Measurements from ENCODE around the gene GAS2L2.

DNA sequence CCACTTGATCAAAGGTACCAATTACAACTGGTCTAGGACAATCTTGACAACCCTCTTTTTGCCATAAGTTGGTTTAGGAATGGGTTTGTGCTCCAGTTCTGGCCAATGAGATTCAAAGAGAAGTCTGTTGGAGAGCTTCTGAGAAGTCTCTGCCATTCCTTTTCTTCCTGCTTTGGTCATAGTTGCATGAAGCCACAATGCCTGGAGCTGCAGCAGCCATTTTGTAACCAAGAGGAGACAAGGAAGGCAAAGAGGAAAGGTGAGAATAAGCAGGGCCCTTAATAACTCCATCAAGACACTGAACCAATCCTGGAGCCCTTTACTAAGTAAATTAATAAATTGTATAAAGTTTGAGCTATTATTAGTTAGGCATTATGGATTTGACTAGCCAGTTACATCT, 4.2 kb upstream of the GAS2L2 start:
- TF ChIP-seq TEAD4 (CRISPR knock-in tag; IDR thresholded peaks at IDR 0.05): no peak
- TF ChIP-seq, protein P1, sequence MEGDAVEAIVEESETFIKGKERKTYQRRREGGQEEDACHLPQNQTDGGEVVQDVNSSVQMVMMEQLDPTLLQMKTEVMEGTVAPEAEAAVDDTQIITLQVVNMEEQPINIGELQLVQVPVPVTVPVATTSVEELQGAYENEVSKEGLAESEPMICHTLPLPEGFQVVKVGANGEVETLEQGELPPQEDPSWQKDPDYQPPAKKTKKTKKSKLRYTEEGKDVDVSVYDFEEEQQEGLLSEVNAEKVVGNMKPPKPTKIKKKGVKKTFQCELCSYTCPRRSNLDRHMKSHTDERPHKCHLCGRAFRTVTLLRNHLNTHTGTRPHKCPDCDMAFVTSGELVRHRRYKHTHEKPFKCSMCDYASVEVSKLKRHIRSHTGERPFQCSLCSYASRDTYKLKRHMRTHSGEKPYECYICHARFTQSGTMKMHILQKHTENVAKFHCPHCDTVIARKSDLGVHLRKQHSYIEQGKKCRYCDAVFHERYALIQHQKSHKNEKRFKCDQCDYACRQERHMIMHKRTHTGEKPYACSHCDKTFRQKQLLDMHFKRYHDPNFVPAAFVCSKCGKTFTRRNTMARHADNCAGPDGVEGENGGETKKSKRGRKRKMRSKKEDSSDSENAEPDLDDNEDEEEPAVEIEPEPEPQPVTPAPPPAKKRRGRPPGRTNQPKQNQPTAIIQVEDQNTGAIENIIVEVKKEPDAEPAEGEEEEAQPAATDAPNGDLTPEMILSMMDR (IDR thresholded peaks at IDR 0.05): no peak
- TF ChIP-seq, protein P2, sequence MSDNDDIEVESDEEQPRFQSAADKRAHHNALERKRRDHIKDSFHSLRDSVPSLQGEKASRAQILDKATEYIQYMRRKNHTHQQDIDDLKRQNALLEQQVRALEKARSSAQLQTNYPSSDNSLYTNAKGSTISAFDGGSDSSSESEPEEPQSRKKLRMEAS (CRISPR knock-in tag; IDR thresholded peaks at IDR 0.05): no peak
- TF ChIP-seq, protein P3, sequence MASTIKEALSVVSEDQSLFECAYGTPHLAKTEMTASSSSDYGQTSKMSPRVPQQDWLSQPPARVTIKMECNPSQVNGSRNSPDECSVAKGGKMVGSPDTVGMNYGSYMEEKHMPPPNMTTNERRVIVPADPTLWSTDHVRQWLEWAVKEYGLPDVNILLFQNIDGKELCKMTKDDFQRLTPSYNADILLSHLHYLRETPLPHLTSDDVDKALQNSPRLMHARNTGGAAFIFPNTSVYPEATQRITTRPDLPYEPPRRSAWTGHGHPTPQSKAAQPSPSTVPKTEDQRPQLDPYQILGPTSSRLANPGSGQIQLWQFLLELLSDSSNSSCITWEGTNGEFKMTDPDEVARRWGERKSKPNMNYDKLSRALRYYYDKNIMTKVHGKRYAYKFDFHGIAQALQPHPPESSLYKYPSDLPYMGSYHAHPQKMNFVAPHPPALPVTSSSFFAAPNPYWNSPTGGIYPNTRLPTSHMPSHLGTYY (CRISPR knock-in tag; IDR thresholded peaks at IDR 0.05): no peak
- TF ChIP-seq, protein P4, sequence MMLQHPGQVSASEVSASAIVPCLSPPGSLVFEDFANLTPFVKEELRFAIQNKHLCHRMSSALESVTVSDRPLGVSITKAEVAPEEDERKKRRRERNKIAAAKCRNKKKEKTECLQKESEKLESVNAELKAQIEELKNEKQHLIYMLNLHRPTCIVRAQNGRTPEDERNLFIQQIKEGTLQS (CRISPR knock-in tag; conservative IDR thresholded peaks at IDR 0.05): no peak
- TF ChIP-seq, protein P5, sequence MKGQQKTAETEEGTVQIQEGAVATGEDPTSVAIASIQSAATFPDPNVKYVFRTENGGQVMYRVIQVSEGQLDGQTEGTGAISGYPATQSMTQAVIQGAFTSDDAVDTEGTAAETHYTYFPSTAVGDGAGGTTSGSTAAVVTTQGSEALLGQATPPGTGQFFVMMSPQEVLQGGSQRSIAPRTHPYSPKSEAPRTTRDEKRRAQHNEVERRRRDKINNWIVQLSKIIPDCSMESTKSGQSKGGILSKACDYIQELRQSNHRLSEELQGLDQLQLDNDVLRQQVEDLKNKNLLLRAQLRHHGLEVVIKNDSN (CRISPR knock-in tag; IDR thresholded peaks at IDR 0.05): no peak
- TF ChIP-seq ZNF121 (CRISPR knock-in tag; IDR thresholded peaks at IDR 0.05): no peak
- TF ChIP-seq NR2C2 (CRISPR knock-in tag; IDR thresholded peaks at IDR 0.05): no peak
- TF ChIP-seq FOXJ3 (CRISPR knock-in tag; IDR thresholded peaks at IDR 0.05; ENCODE audit: borderline replicate concordance): no peak
- TF ChIP-seq ELF4 (CRISPR knock-in tag; IDR thresholded peaks at IDR 0.05; ENCODE audit: low read depth): no peak
- no peak for TF ChIP-seq ZNF263 (CRISPR knock-in tag; IDR thresholded peaks at IDR 0.05; ENCODE audit: low read depth)
- no peak for TF ChIP-seq FOXK1 (CRISPR knock-in tag; IDR thresholded peaks at IDR 0.05)
- no peak for TF ChIP-seq IRF2 (CRISPR knock-in tag; IDR thresholded peaks at IDR 0.05; ENCODE audit: borderline replicate concordance, low read depth)
